GM12801 (cell line): Measurements from ENCODE around the gene LOXHD1.

Source experiments
- CTCF ChIP-seq: IDR thresholded peaks from one replicate; pipeline ENCODE4 v1.5.1; 2011; ENCODE audit warnings: control low read depth; ENCODE audit not compliant: insufficient read length; ENCODE audit errors: extremely low read depth

The LOXHD1 gene

GRCh38 chr18:46556590-46557206 is 100.3 kb downstream of the LOXHD1 start:
- no peak for TF ChIP-seq CTCF

GRCh38 chr18:46555724-46556123 is 101.3 kb downstream of the LOXHD1 start:
- no peak for TF ChIP-seq CTCF

- no peak for TF ChIP-seq CTCF
These were observed 101.8 kb downstream of the LOXHD1 start for GRCh38 chr18:46555213-46555612.

GRCh38 chr18:46554406-46555080 is 102.5 kb downstream of the LOXHD1 start:
- no peak for TF ChIP-seq CTCF

- no peak for TF ChIP-seq CTCF
These were observed 106.4 kb downstream of the LOXHD1 start for GRCh38 chr18:46550609-46551008.

GRCh38 chr18:46547520-46547919 is 109.5 kb downstream of the LOXHD1 start:
- no peak for TF ChIP-seq CTCF

- no peak for TF ChIP-seq CTCF
These were observed 110.8 kb downstream of the LOXHD1 start for GRCh38 chr18:46546111-46546640.
